Glomerular visceral epithelial cell (primary cell): ENCODE results near the gene CD151.

Experiments
- DNase-seq: peaks from one replicate; pipeline ENCODE4 v3.0.0-alpha.2; 2016; ENCODE audit errors: extremely low spot score

Gene CD151

GRCh38 chr11:858053-858761 is 25.5 kb downstream of the CD151 start:
- DNase-seq = no peak

- no peak for DNase-seq
Observed at GRCh38 chr11:858762-859339, 26.1 kb downstream of the CD151 start.

GRCh38 chr11:859394-860131 is 26.8 kb downstream of the CD151 start:
- DNase-seq = peak; percentile 51

GRCh38 chr11:860234-861104 is 27.7 kb downstream of the CD151 start:
- DNase-seq = no peak

- no peak for DNase-seq
Observed at GRCh38 chr11:861105-861479, 28.3 kb downstream of the CD151 start.

GRCh38 chr11:862081-862661 is 29.4 kb downstream of the CD151 start:
- DNase-seq = no peak

GRCh38 chr11:862696-863022 is 29.9 kb downstream of the CD151 start:
- no peak for DNase-seq

- DNase-seq = no peak
Observed at GRCh38 chr11:863023-863909, 30.5 kb downstream of the CD151 start.

- DNase-seq = no peak
Observed at GRCh38 chr11:863910-864827, 31.4 kb downstream of the CD151 start.

- DNase-seq = no peak
Observed at GRCh38 chr11:864898-865297, 32.1 kb downstream of the CD151 start.

- no peak for DNase-seq
Observed at GRCh38 chr11:865462-866430, 33.0 kb downstream of the CD151 start.

GRCh38 chr11:866481-866880 is 33.7 kb downstream of the CD151 start:
- no peak for DNase-seq

GRCh38 chr11:867856-868358 is 35.2 kb downstream of the CD151 start:
- DNase-seq = no peak

GRCh38 chr11:868394-868793 is 35.6 kb downstream of the CD151 start:
- DNase-seq = no peak

- no peak for DNase-seq
Observed at GRCh38 chr11:868802-869201, 36.0 kb downstream of the CD151 start.

- DNase-seq = no peak
Observed at GRCh38 chr11:869399-870126, 36.8 kb downstream of the CD151 start.

- DNase-seq = no peak
Observed at GRCh38 chr11:870127-870413, 37.3 kb downstream of the CD151 start.

GRCh38 chr11:870418-870817 is 37.7 kb downstream of the CD151 start:
- no peak for DNase-seq
